GM06990 (cell line): ENCODE data around the gene BFSP1.

ENCODE experiments used
- DNase-seq: peaks from one replicate; pipeline ENCODE4 v3.0.0-alpha.2; 2011; ENCODE audit not compliant: insufficient read length; ENCODE audit errors: extremely low read depth
- H3K27me3 ChIP-seq: replicated peaks from 2 replicates; pipeline ENCODE4 v1.6.0; 2011; ENCODE audit warnings: low read length; ENCODE audit not compliant: control insufficient read depth, insufficient read depth
- H3K36me3 ChIP-seq: 2 replicates; pipeline ENCODE4 v1.5.1; 2011; ENCODE audit warnings: low read length; ENCODE audit not compliant: control insufficient read depth, insufficient read depth
- H3K4me3 ChIP-seq: replicated peaks from 2 replicates; pipeline ENCODE4 v1.5.1; 2011; ENCODE audit warnings: low read depth, mild to moderate bottlenecking, control low read depth, low read length
- TF ChIP-seq, protein P1 (sequence below): IDR thresholded peaks from 2 replicates; pipeline ENCODE4 v1.5.1; 2011; ENCODE audit warnings: low read length, control low read depth, mild to moderate bottlenecking, inconsistent platforms; ENCODE audit not compliant: insufficient read depth, poor library complexity, severe bottlenecking

BFSP1 gene

DNA sequence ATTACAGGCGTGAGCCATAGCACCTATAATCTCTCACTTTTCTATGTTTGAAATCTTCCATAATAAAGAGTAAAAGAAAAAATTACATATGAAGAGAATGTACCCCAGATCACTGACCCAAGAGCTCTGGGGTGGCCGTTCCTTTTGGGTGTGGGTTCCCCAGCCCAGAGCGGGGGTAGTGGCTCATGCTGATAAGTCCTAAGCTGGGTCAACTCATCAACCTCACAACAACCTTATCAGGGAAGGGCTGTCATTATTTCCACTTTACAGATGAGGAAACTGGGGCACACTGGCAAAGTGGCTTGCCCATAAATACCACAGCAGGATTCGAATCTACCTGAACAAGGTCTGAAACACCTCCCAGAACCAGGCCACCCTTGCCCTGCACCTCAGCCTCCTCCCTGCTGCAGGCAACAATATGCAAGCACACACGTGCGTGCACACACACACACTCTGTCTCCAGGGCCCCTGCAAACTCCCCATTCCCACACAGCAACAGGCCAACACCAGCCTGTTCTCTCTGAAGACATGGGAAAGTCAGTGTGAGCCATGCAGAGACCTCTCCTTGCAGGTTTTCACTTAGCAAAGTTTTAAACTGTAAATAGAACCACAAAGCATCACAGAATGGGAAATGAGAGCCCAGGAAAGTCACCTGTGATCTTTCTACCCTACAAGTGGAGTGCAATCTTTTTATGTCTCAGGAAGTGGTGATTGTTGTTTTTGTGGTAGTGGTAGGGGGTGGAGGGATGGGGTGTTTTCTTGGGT lies 27.7 kb downstream of the BFSP1 start:
- Histone ChIP-seq H3K27me3 (no peaks in the 10 kb centered on the region), H3K4me3 (no peak overlapping the region), H3K36me3 (no peaks in the 10 kb centered on the region)
- TF ChIP-seq, protein P1, sequence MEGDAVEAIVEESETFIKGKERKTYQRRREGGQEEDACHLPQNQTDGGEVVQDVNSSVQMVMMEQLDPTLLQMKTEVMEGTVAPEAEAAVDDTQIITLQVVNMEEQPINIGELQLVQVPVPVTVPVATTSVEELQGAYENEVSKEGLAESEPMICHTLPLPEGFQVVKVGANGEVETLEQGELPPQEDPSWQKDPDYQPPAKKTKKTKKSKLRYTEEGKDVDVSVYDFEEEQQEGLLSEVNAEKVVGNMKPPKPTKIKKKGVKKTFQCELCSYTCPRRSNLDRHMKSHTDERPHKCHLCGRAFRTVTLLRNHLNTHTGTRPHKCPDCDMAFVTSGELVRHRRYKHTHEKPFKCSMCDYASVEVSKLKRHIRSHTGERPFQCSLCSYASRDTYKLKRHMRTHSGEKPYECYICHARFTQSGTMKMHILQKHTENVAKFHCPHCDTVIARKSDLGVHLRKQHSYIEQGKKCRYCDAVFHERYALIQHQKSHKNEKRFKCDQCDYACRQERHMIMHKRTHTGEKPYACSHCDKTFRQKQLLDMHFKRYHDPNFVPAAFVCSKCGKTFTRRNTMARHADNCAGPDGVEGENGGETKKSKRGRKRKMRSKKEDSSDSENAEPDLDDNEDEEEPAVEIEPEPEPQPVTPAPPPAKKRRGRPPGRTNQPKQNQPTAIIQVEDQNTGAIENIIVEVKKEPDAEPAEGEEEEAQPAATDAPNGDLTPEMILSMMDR: no peak
- no peak for DNase-seq

DNA sequence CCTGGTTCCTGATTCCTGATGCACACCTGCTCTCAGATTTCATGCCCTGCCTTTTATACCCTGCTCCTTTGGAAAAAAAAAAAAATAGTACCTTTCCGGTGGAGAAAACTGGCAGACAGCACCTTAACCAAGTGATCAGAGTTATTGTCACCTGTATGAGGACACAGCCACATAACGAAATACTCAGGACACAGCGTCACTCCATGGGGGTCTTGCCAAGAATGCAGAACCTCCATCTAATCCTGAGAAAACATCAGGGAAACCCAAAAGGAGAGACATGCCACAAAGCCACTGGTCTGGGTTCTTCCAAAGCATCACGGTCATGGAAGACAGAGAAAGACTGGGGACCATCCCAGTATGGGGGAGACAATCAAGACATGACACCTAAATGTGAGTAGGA lies 29.1 kb downstream of the BFSP1 start:
- Histone ChIP-seq H3K36me3 (no peaks in the 10 kb centered on the region), H3K4me3 (no peak overlapping the region), H3K27me3 (no peaks in the 10 kb centered on the region)
- TF ChIP-seq, protein P1: no peak
- DNase-seq: no peak

DNA sequence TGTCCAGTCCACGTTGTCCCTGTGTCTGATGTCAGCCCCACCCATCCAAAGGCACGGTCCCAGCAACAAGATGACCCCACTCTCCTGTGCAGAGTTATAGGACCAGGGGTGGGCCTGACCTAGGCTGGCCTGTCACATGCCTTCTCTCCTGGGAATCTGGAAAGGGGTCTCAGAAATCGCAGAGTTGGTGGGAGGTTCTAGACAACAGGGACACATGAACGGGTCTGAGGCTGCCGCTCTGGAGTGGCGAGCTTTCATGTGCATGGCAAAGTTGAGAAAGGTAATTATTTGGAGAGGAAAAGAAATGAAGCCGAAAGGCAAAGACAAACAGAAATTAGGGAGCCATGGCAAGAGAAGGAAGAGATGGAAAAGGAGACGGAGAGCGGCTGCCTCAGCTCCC lies 29.5 kb downstream of the BFSP1 start:
- no peak overlapping the region for H3K4me3 ChIP-seq
- TF ChIP-seq, protein P1: no peak
- H3K36me3 ChIP-seq: no peaks in the 10 kb centered on the region
- DNase-seq: no peak
- no peaks in the 10 kb centered on the region for H3K27me3 ChIP-seq

GRCh38 chr20:17500826-17501225 lies 30.4 kb downstream of the BFSP1 start:
- DNase-seq: no peak
- no peaks in the 10 kb centered on the region for H3K27me3 ChIP-seq
- H3K36me3 ChIP-seq: no peaks in the 10 kb centered on the region
- TF ChIP-seq, protein P1: no peak
- no peak overlapping the region for H3K4me3 ChIP-seq

- no peak for DNase-seq
- TF ChIP-seq, protein P1: no peak
- no peaks in the 10 kb centered on the region for H3K36me3 ChIP-seq
- no peak overlapping the region for H3K4me3 ChIP-seq
- H3K27me3 ChIP-seq: no peaks in the 10 kb centered on the region
These were observed 30.9 kb downstream of the BFSP1 start for GRCh38 chr20:17500271-17500670.
